Measurements from ENCODE around the gene CD68.

CD68 gene

DNA sequence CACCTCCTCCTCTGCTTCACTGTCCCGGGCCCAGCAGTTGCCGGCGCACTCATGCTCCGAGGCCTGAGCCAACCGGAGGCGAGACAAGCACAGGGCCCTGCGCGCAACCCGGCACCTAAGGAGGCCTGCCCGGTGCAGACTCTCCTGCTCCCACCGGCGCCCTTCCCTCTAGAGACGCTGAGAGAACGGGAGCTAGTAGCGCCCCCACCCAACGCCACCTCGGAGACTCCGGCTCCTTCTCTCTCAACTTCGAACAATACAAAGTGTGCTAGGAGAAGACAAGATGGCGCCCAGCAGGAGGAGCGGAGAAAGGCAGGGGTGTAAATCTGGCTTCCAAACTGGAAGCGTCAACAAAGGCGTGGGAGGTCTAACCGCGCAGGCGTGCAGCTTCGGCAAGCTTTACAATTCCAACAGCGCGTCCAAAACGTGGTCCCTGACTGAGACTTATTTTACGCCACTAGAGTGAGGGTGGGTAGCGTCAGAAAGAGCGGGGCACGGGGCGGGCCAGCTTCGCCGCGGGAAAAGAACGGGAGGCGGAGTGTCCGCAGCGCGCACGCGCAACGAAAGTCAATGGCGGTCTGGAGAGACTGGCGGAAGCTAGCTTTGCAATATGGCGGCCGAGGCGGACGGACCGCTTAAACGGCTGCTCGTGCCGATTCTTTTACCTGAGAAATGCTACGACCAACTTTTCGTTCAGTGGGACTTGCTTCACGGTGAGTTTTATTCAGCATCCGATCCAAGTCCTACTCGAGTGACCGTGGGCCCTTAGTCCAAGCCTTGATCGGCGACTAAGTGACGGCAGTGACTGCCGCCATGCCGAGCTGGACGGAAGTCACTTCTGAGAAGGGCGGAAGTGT is 4.0 kb downstream of the CD68 start, which contains the start of gene MPDU1:
Gene MPDU1 (plus strand): TSS at position 600 of the 857 bp plus-strand sequence. CDS start 11 bp downstream, at position 611.
- Histone ChIP-seq H3F3A (ENCODE audit: insufficient read depth) (peaks cover 29% of the 10 kb centered on the region), H3K27me3 (ENCODE audit: low read length) (no peaks in the 10 kb centered on the region), H3K36me3 (ENCODE audit: low read length) (no peaks in the 10 kb centered on the region), H3K27ac (ENCODE audit: low read depth, low read length) (peak within 1 kb of the TSS; percentile 88), H2AFZ (ENCODE audit: low read depth, low read length, severe bottlenecking) (peak within 1 kb of the TSS; percentile 69), H4K20me1 (ENCODE audit: low read depth, low read length) (no peaks in the 10 kb centered on the region), H3K4me3 (ENCODE audit: insufficient read depth, low read length, poor library complexity, severe bottlenecking) (peak within 1 kb of the TSS; percentile 65), H3K9me3 (ENCODE audit: insufficient read depth, low read length) (no peaks in the 10 kb centered on the region), H3K79me2 (ENCODE audit: insufficient read depth, low read length) (peaks cover 34% of the 10 kb centered on the region), H3K9ac (ENCODE audit: low read length) (peak within 1 kb of the TSS; percentile 77), H3K9me2 (replicated peaks; ENCODE audit: insufficient read depth, low read length) (no peaks in the 10 kb centered on the region), H3K4me2 (ENCODE audit: low read depth, low read length, poor library complexity, severe bottlenecking) (peak within 1 kb of the TSS; percentile 68)
- TF ChIP-seq, protein P1, sequence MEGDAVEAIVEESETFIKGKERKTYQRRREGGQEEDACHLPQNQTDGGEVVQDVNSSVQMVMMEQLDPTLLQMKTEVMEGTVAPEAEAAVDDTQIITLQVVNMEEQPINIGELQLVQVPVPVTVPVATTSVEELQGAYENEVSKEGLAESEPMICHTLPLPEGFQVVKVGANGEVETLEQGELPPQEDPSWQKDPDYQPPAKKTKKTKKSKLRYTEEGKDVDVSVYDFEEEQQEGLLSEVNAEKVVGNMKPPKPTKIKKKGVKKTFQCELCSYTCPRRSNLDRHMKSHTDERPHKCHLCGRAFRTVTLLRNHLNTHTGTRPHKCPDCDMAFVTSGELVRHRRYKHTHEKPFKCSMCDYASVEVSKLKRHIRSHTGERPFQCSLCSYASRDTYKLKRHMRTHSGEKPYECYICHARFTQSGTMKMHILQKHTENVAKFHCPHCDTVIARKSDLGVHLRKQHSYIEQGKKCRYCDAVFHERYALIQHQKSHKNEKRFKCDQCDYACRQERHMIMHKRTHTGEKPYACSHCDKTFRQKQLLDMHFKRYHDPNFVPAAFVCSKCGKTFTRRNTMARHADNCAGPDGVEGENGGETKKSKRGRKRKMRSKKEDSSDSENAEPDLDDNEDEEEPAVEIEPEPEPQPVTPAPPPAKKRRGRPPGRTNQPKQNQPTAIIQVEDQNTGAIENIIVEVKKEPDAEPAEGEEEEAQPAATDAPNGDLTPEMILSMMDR (IDR thresholded peaks at IDR 0.05; ENCODE audit: insufficient read depth, low read length, poor library complexity, severe bottlenecking) = no peak
- no peak for TF ChIP-seq EZH2phosphoT487 (conservative IDR thresholded peaks at IDR 0.05; ENCODE audit: low read length)

DNA sequence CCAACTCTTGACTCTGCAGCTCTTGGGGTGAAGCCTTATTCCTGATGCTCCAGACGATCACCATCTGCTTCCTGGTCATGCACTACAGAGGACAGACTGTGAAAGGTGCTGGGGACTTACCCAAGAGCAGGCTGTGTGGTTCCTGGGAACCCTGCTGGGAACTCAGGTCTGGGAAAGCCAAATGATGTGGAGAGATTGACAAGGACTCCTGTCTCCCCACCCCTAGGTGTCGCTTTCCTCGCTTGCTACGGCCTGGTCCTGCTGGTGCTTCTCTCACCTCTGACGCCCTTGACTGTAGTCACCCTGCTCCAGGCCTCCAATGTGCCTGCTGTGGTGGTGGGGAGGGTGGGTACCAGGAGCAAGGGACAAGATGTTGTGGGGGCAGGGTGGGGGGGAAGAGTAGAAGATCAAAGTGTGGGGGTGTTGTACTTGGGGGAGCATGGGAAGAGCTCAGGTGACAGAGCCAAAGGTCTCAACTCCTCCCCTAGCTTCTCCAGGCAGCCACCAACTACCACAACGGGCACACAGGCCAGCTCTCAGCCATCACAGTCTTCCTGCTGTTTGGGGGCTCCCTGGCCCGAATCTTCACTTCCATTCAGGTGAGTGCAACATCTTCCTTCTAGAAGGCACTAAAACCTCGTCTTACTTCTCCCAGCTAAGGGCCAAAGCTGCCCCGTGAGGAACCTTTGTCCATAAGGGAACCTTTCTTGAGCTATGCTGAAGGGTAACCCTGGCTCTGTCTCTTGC is 7.4 kb downstream of the CD68 start:
- H3K79me2 ChIP-seq (ENCODE audit: insufficient read depth, low read length) = peaks cover 34% of the 10 kb centered on the region
- TF ChIP-seq, protein P1 (IDR thresholded peaks at IDR 0.05; ENCODE audit: insufficient read depth, low read length, poor library complexity, severe bottlenecking) = peak; percentile 37
- no peak for TF ChIP-seq EZH2phosphoT487 (conservative IDR thresholded peaks at IDR 0.05; ENCODE audit: low read length)

DNA sequence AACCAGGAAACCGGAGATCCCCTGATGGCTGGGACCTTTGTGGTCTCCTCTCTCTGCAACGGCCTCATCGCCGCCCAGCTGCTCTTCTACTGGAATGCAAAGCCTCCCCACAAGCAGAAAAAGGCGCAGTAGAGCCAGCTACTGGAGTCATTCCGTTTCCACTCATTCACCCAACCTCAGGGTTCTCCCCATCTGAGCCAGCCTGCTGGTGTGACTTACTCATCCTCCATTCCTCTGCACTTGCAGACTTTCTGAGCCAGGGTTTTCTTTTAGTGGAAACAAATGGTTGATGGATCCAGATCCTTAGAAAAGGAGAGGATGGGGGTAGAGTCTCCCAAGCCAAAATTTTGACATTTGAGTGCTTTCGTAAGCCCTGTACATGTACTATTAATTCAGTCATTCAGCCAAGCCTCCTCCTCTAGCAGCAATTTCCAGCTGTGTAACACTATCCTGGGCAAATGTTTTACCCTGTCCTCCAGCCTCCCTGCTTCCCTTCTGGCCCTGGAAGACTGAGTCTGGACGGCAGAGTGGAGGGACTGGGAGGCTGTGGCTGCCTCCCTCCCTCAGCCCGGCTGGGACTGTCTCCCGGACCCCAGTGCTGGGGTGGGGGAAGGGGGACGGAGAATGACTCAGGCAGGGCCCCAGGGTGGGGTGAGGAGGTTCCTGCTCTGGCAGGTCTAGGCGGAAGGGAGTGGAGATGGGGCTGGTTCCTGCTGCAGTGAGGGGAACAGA is 8.1 kb downstream of the CD68 start:
- Histone ChIP-seq H3K27me3 (ENCODE audit: low read length) (no peaks in the 10 kb centered on the region), H3K36me3 (ENCODE audit: low read length) (no peaks in the 10 kb centered on the region)

More for the DNA sequence above, 7.4 kb downstream of the CD68 start:
- H2AFZ ChIP-seq (ENCODE audit: low read depth, low read length, severe bottlenecking) = no peak overlapping the region
- H3K4me2 ChIP-seq (ENCODE audit: low read depth, low read length, poor library complexity, severe bottlenecking) = no peak overlapping the region
- H4K20me1 ChIP-seq (ENCODE audit: low read depth, low read length) = no peaks in the 10 kb centered on the region
- no peaks in the 10 kb centered on the region for H3K9me2 ChIP-seq (replicated peaks; ENCODE audit: insufficient read depth, low read length)
- H3K9me3 ChIP-seq (ENCODE audit: insufficient read depth, low read length) = no peaks in the 10 kb centered on the region
- no peaks in the 10 kb centered on the region for H3K27me3 ChIP-seq (ENCODE audit: low read length)
- H3K36me3 ChIP-seq (ENCODE audit: low read length) = no peaks in the 10 kb centered on the region
- no peak overlapping the region for H3K4me3 ChIP-seq (ENCODE audit: insufficient read depth, low read length, poor library complexity, severe bottlenecking)
- no peak overlapping the region for H3K27ac ChIP-seq (ENCODE audit: low read depth, low read length)
- H3F3A ChIP-seq (ENCODE audit: insufficient read depth) = no peaks in the 10 kb centered on the region
- H3K9ac ChIP-seq (ENCODE audit: low read length) = no peak overlapping the region

More for the DNA sequence above, 8.1 kb downstream of the CD68 start:
- TF ChIP-seq EZH2phosphoT487 (conservative IDR thresholded peaks at IDR 0.05; ENCODE audit: low read length) = no peak
- TF ChIP-seq, protein P1 (IDR thresholded peaks at IDR 0.05; ENCODE audit: insufficient read depth, low read length, poor library complexity, severe bottlenecking) = no peak
- H2AFZ ChIP-seq (ENCODE audit: low read depth, low read length, severe bottlenecking) = no peak overlapping the region
- no peaks in the 10 kb centered on the region for H4K20me1 ChIP-seq (ENCODE audit: low read depth, low read length)
- H3K27ac ChIP-seq (ENCODE audit: low read depth, low read length) = no peak overlapping the region
- no peaks in the 10 kb centered on the region for H3K9me2 ChIP-seq (replicated peaks; ENCODE audit: insufficient read depth, low read length)
- H3K9ac ChIP-seq (ENCODE audit: low read length) = no peak overlapping the region
- no peaks in the 10 kb centered on the region for H3K9me3 ChIP-seq (ENCODE audit: insufficient read depth, low read length)
- H3F3A ChIP-seq (ENCODE audit: insufficient read depth) = no peaks in the 10 kb centered on the region
- no peak overlapping the region for H3K4me3 ChIP-seq (ENCODE audit: insufficient read depth, low read length, poor library complexity, severe bottlenecking)
- peaks cover 28% of the 10 kb centered on the region for H3K79me2 ChIP-seq (ENCODE audit: insufficient read depth, low read length)
- H3K4me2 ChIP-seq (ENCODE audit: low read depth, low read length, poor library complexity, severe bottlenecking) = no peak overlapping the region
